ENCODE data around the gene MKRN2. TPM values are rescaled to one million over a fixed set of nuclear protein-coding genes. Genes with fewer than 3 reads are reported as not detected.

The MKRN2 gene
- polyA plus RNA-seq, 3 donors = 18.2 to 30.9 (median 29.6) TPM

DNA sequence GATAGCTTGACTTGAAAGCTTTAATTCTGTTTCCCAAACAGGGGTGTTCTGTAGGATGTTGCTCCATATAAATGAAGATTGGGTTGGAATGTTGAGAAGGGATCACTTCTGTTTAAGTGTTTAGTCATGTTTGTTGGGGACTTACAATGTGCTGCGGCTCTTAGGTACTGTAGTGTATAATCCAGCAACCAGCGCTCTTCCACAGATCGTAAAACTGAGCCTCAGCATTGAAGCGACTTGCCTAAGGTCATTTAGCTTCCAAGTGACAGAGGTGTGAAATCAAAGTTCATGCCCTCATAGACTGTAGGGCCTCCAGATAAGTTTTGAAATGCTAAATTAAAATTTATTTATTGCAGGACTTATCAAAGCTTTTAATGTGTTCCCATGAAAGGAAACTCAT, 1.8 kb downstream of the MKRN2 start:
- Histone ChIP-seq H3K27me3 (ENCODE audit: control insufficient read depth in 2 of 2, insufficient read depth in 2 of 2, low read length in 2 of 2) (peaks cover 0 to 5% of the 10 kb centered on the region in 2 donors), H4K20me1 (ENCODE audit: insufficient read depth, low read length) (peaks cover 46% of the 10 kb centered on the region), H3K27ac (ENCODE audit: low read depth in 1 of 2, low read length in 2 of 2) (no peak overlapping the region), H3K4me2 (replicated peaks; ENCODE audit: extremely low read depth, low read length, poor library complexity, severe bottlenecking) (peak overlapping the region; percentile 93), H3K36me3 (replicated peaks in 1 of 2; ENCODE audit: control insufficient read depth in 1 of 2, insufficient read depth in 2 of 2, low read length in 2 of 2) (no peaks in the 10 kb centered on the region), H3K9me3 (replicated peaks in 1 of 2; ENCODE audit: control insufficient read depth in 1 of 2, insufficient read depth in 1 of 2, low read length in 2 of 2) (no peaks in the 10 kb centered on the region), H3K9ac (ENCODE audit: insufficient read depth, low read length, poor library complexity, severe bottlenecking) (no peak overlapping the region), H3K79me2 (ENCODE audit: insufficient read depth, low read length) (peaks cover 66% of the 10 kb centered on the region), H3K4me3 (replicated peaks in 1 of 3; ENCODE audit: low read depth in 2 of 3, low read length in 3 of 3) (peak overlapping the region in 1 of 3 experiments; percentile 89), H3K4me1 (ENCODE audit: control insufficient read depth in 1 of 2, insufficient read depth in 2 of 2, low read length in 2 of 2) (peaks cover 33 to 37% of the 10 kb centered on the region in 2 donors), H2AFZ (ENCODE audit: insufficient read depth, low read depth, low read length, poor library complexity, severe bottlenecking) (no peak overlapping the region)
- intact Hi-C loops (cut with micrococcal nuclease) = loop anchor here in 1 of 2 donors (5.0 kb wide), 2 partner anchors 104 to 284 kb away; partner anchors contain the start of genes RAF1 and RPL32
- H3K9me3 Mint-ChIP-seq = no peaks in the 10 kb centered on the region
- H3K27ac Mint-ChIP-seq = peak overlapping the region in 2 of 7 donors; percentile 32 to 89
- WGBS (ENCODE audit: insufficient coverage) = 100% methylated on average over 3 of the region's 4 CpGs
- peaks cover 56% of the 10 kb centered on the region for H3K4me1 Mint-ChIP-seq
- H3K36me3 Mint-ChIP-seq = peaks cover 0 to under 1% of the 10 kb centered on the region in 2 donors
- H3K4me3 Mint-ChIP-seq = no peak overlapping the region
- no peak for DNase-seq
- TF ChIP-seq, protein P1, sequence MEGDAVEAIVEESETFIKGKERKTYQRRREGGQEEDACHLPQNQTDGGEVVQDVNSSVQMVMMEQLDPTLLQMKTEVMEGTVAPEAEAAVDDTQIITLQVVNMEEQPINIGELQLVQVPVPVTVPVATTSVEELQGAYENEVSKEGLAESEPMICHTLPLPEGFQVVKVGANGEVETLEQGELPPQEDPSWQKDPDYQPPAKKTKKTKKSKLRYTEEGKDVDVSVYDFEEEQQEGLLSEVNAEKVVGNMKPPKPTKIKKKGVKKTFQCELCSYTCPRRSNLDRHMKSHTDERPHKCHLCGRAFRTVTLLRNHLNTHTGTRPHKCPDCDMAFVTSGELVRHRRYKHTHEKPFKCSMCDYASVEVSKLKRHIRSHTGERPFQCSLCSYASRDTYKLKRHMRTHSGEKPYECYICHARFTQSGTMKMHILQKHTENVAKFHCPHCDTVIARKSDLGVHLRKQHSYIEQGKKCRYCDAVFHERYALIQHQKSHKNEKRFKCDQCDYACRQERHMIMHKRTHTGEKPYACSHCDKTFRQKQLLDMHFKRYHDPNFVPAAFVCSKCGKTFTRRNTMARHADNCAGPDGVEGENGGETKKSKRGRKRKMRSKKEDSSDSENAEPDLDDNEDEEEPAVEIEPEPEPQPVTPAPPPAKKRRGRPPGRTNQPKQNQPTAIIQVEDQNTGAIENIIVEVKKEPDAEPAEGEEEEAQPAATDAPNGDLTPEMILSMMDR (IDR thresholded peaks at IDR 0.05) = no peak
- peaks cover 9 to 23% (median 17%) of the 10 kb centered on the region in 3 donors for H3K27me3 Mint-ChIP-seq (ENCODE audit: low read depth in 3 of 3)

DNA sequence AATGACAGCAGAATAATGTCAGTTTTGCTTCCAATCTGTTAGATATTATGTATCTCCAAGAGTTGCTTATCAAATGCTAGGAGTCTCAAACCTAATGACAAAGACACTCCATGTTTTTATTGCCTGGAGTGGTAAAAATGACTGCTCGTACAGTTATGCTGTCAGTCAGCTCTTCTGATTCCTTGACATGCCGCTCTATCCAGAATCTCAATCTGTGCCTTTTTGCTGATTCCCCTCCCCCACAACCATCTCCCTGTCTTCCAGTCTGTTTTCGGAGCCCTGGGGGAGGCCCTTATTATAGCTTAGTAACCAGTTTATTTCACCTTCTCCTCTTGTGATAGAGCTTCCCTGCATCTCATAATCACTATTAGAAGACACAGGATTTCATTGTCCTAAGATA, 2.6 kb downstream of the MKRN2 start:
- intact Hi-C loops (cut with micrococcal nuclease) = loop anchor here in 1 of 2 donors (5.0 kb wide), 2 partner anchors 103 to 283 kb away; partner anchors contain the start of genes RAF1 and RPL32
- Mint-ChIP-seq H3K27me3 (ENCODE audit: low read depth in 3 of 3) (peaks cover 4 to 16% (median 13%) of the 10 kb centered on the region in 3 donors), H3K4me1 (peaks cover 52% of the 10 kb centered on the region), H3K27ac (peak overlapping the region in 1 of 7 donors; percentile 46), H3K36me3 (peaks cover 0 to 4% of the 10 kb centered on the region in 2 donors), H3K4me3 (no peak overlapping the region), H3K9me3 (no peaks in the 10 kb centered on the region)
- H3K36me3 ChIP-seq (replicated peaks in 1 of 2; ENCODE audit: control insufficient read depth in 1 of 2, insufficient read depth in 2 of 2, low read length in 2 of 2) = no peaks in the 10 kb centered on the region
- H2AFZ ChIP-seq (ENCODE audit: insufficient read depth, low read depth, low read length, poor library complexity, severe bottlenecking) = no peak overlapping the region
- peaks cover 28 to 37% of the 10 kb centered on the region in 2 donors for H3K4me1 ChIP-seq (ENCODE audit: control insufficient read depth in 1 of 2, insufficient read depth in 2 of 2, low read length in 2 of 2)
- H3K27me3 ChIP-seq (ENCODE audit: control insufficient read depth in 2 of 2, insufficient read depth in 2 of 2, low read length in 2 of 2) = no peaks in the 10 kb centered on the region
- H4K20me1 ChIP-seq (ENCODE audit: insufficient read depth, low read length) = peaks cover 47% of the 10 kb centered on the region
- H3K9ac ChIP-seq (ENCODE audit: insufficient read depth, low read length, poor library complexity, severe bottlenecking) = no peak overlapping the region
- H3K4me2 ChIP-seq (replicated peaks; ENCODE audit: extremely low read depth, low read length, poor library complexity, severe bottlenecking) = no peak overlapping the region
- DNase-seq = no peak
- TF ChIP-seq, protein P1 (IDR thresholded peaks at IDR 0.05) = no peak
- H3K4me3 ChIP-seq (replicated peaks in 1 of 3; ENCODE audit: low read depth in 2 of 3, low read length in 3 of 3) = no peak overlapping the region
- peak overlapping the region in 1 of 2 donors; percentile 24 for H3K27ac ChIP-seq (ENCODE audit: low read depth in 1 of 2, low read length in 2 of 2)
- peaks cover 74% of the 10 kb centered on the region for H3K79me2 ChIP-seq (ENCODE audit: insufficient read depth, low read length)
- no peaks in the 10 kb centered on the region for H3K9me3 ChIP-seq (replicated peaks in 1 of 2; ENCODE audit: control insufficient read depth in 1 of 2, insufficient read depth in 1 of 2, low read length in 2 of 2)
- WGBS (ENCODE audit: insufficient coverage) = 90% methylated on average over 2 of the region's 3 CpGs
